ENCODE results near the gene SLC26A3.

DNA sequence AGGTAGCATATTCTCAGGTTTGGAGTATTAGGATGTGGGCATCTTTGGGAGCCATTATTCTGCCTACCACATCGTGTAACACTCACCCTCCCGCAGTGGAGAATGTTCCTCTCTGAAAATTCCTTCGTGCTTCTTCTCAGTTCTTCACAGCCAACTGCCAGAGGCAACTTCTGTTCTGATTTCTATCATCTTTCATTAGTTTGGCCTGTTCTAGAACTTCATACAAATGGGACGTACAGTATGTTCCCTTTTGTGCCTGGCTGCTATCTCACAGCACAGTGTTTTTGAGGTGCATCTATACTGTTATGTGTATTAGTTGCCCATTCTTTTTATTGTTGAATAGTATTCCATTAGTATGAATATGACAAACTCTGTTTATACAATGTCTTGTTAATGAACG is 8.9 kb upstream of the SLC26A3 start:
- TF ChIP-seq, protein P1, sequence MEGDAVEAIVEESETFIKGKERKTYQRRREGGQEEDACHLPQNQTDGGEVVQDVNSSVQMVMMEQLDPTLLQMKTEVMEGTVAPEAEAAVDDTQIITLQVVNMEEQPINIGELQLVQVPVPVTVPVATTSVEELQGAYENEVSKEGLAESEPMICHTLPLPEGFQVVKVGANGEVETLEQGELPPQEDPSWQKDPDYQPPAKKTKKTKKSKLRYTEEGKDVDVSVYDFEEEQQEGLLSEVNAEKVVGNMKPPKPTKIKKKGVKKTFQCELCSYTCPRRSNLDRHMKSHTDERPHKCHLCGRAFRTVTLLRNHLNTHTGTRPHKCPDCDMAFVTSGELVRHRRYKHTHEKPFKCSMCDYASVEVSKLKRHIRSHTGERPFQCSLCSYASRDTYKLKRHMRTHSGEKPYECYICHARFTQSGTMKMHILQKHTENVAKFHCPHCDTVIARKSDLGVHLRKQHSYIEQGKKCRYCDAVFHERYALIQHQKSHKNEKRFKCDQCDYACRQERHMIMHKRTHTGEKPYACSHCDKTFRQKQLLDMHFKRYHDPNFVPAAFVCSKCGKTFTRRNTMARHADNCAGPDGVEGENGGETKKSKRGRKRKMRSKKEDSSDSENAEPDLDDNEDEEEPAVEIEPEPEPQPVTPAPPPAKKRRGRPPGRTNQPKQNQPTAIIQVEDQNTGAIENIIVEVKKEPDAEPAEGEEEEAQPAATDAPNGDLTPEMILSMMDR (IDR thresholded peaks at IDR 0.05): no peak
- TF ChIP-seq POLR2A (IDR thresholded peaks at IDR 0.05): no peak

Measured in adrenal gland (tissue), 5 donors.